Dedifferentiated amniotic fluid mesenchymal stem cell (primary cell): ENCODE data around the gene SDK2.

ENCODE experiments used
- DNase-seq: peaks from one replicate; pipeline ENCODE4 v3.0.0-alpha.2; 2016; ENCODE audit errors: extremely low spot score

Gene SDK2

GRCh38 chr17:73610331-73610911, 33.8 kb downstream of the SDK2 start:
- DNase-seq = no peak

GRCh38 chr17:73609758-73610157, 34.5 kb downstream of the SDK2 start:
- no peak for DNase-seq

- DNase-seq = no peak
Measured at GRCh38 chr17:73609060-73609459, 35.2 kb downstream of the SDK2 start.

GRCh38 chr17:73605444-73605843, 38.8 kb downstream of the SDK2 start:
- DNase-seq = no peak

GRCh38 chr17:73604476-73604875, 39.8 kb downstream of the SDK2 start:
- no peak for DNase-seq

GRCh38 chr17:73603971-73604370, 40.3 kb downstream of the SDK2 start:
- DNase-seq = no peak

- no peak for DNase-seq
Measured at GRCh38 chr17:73600103-73600871, 44.0 kb downstream of the SDK2 start.

- DNase-seq = no peak
Measured at GRCh38 chr17:73599599-73599998, 44.6 kb downstream of the SDK2 start.

- DNase-seq = no peak
Measured at GRCh38 chr17:73598212-73598611, 46.0 kb downstream of the SDK2 start.

GRCh38 chr17:73595931-73596330, 48.3 kb downstream of the SDK2 start:
- no peak for DNase-seq

GRCh38 chr17:73595479-73595878, 48.8 kb downstream of the SDK2 start:
- DNase-seq = no peak

- no peak for DNase-seq
Measured at GRCh38 chr17:73595068-73595467, 49.2 kb downstream of the SDK2 start.

- no peak for DNase-seq
Measured at GRCh38 chr17:73594598-73594997, 49.6 kb downstream of the SDK2 start.

GRCh38 chr17:73594025-73594424, 50.2 kb downstream of the SDK2 start:
- DNase-seq = no peak

- DNase-seq = no peak
Measured at GRCh38 chr17:73593249-73593965, 50.8 kb downstream of the SDK2 start.

- DNase-seq = no peak
Measured at GRCh38 chr17:73592501-73592961, 51.7 kb downstream of the SDK2 start.

- no peak for DNase-seq
Measured at GRCh38 chr17:73592079-73592415, 52.2 kb downstream of the SDK2 start.

GRCh38 chr17:73591296-73592078, 52.8 kb downstream of the SDK2 start:
- no peak for DNase-seq

- DNase-seq = no peak
Measured at GRCh38 chr17:73589363-73589980, 54.8 kb downstream of the SDK2 start.

- DNase-seq = no peak
Measured at GRCh38 chr17:73588891-73589290, 55.4 kb downstream of the SDK2 start.

GRCh38 chr17:73588301-73588846, 55.9 kb downstream of the SDK2 start:
- no peak for DNase-seq
